ENCODE data around the gene SLC38A10.

The SLC38A10 gene

GRCh38 chr17:81239714-81240555 lies 55.2 kb downstream of the SLC38A10 start:
- Histone ChIP-seq H3K27me3 (ENCODE audit: control insufficient read depth, insufficient read depth, low read length) (no peaks in the 10 kb centered on the region), H3K36me3 (ENCODE audit: control insufficient read depth, insufficient read depth, low read length) (no peaks in the 10 kb centered on the region), H3K4me2 (ENCODE audit: low read length) (peak overlapping the region; percentile 90), H3K4me1 (peaks cover 17% of the 10 kb centered on the region), H2AFZ (peak overlapping the region; percentile 68), H3K27ac (peak overlapping the region; percentile 53), H3K9ac (peak overlapping the region; percentile 15), H3K9me3 (ENCODE audit: control insufficient read depth, low read length) (no peaks in the 10 kb centered on the region), H3K79me2 (peaks cover 28% of the 10 kb centered on the region), H3K4me3 (ENCODE audit: low read depth, low read length) (peak overlapping the region; percentile 85)
- TF ChIP-seq CTCF (IDR thresholded peaks at IDR 0.05), result no peak

- no peaks in the 10 kb centered on the region for H3K9me3 ChIP-seq (ENCODE audit: control insufficient read depth, low read length)
- H3K4me1 ChIP-seq, result peaks cover 17% of the 10 kb centered on the region
- H3K27ac ChIP-seq, result peak within 1 kb of the TSS; percentile 53
- H3K27me3 ChIP-seq (ENCODE audit: control insufficient read depth, insufficient read depth, low read length), result no peaks in the 10 kb centered on the region
- H3K4me2 ChIP-seq (ENCODE audit: low read length), result peak within 1 kb of the TSS; percentile 92
- H3K79me2 ChIP-seq, result peaks cover 28% of the 10 kb centered on the region
- no peaks in the 10 kb centered on the region for H3K36me3 ChIP-seq (ENCODE audit: control insufficient read depth, insufficient read depth, low read length)
- H3K4me3 ChIP-seq (ENCODE audit: low read depth, low read length), result peak within 1 kb of the TSS; percentile 85
- no peak for TF ChIP-seq CTCF (IDR thresholded peaks at IDR 0.05)
- H3K9ac ChIP-seq, result peak within 1 kb of the TSS; percentile 91
- peak within 1 kb of the TSS; percentile 97 for H2AFZ ChIP-seq
Measured at GRCh38 chr17:81238815-81239713, 56.0 kb downstream of the SLC38A10 start, which contains the start of the genes NDUFAF8 and TEPSIN. TSS of gene NDUFAF8 (plus strand) at chr17:81239318. CDS start at chr17:81239364, 46 bp downstream. TSS of gene TEPSIN (minus strand) at chr17:81239055. CDS start at chr17:81239033, 22 bp downstream.

- Histone ChIP-seq H2AFZ (peak overlapping the region; percentile 97), H3K9ac (peak overlapping the region; percentile 91), H3K4me3 (ENCODE audit: low read depth, low read length) (peak overlapping the region; percentile 85), H3K4me1 (peaks cover 17% of the 10 kb centered on the region), H3K9me3 (ENCODE audit: control insufficient read depth, low read length) (no peaks in the 10 kb centered on the region), H3K4me2 (ENCODE audit: low read length) (peak overlapping the region; percentile 92), H3K27me3 (ENCODE audit: control insufficient read depth, insufficient read depth, low read length) (no peaks in the 10 kb centered on the region), H3K79me2 (peaks cover 28% of the 10 kb centered on the region), H3K27ac (peak overlapping the region; percentile 42), H3K36me3 (ENCODE audit: control insufficient read depth, insufficient read depth, low read length) (no peaks in the 10 kb centered on the region)
- TF ChIP-seq CTCF (IDR thresholded peaks at IDR 0.05), result no peak
Measured at GRCh38 chr17:81238490-81238814, 56.7 kb downstream of the SLC38A10 start.

- Histone ChIP-seq H3K9me3 (ENCODE audit: control insufficient read depth, low read length) (no peaks in the 10 kb centered on the region), H3K4me3 (ENCODE audit: low read depth, low read length) (peak overlapping the region; percentile 85), H3K36me3 (ENCODE audit: control insufficient read depth, insufficient read depth, low read length) (no peaks in the 10 kb centered on the region), H3K79me2 (peaks cover 28% of the 10 kb centered on the region), H3K9ac (peak overlapping the region; percentile 91), H3K27me3 (ENCODE audit: control insufficient read depth, insufficient read depth, low read length) (no peaks in the 10 kb centered on the region), H3K27ac (no peak overlapping the region), H2AFZ (peak overlapping the region; percentile 97), H3K4me1 (peaks cover 17% of the 10 kb centered on the region), H3K4me2 (ENCODE audit: low read length) (peak overlapping the region; percentile 92)
- no peak for TF ChIP-seq CTCF (IDR thresholded peaks at IDR 0.05)
Measured at GRCh38 chr17:81237591-81238489, 57.3 kb downstream of the SLC38A10 start.

Measured in parathyroid adenoma (tissue), 2 donors.